ENCODE results near the gene OR2V2.

OR2V2 gene

GRCh38 chr5:181191526-181192336, 44.3 kb downstream of the OR2V2 start:
- no peak for DNase-seq

- no peak for DNase-seq
Observed at GRCh38 chr5:181192337-181193046, 45.1 kb downstream of the OR2V2 start.

GRCh38 chr5:181193656-181194055, 46.3 kb downstream of the OR2V2 start:
- DNase-seq = no peak

- no peak for DNase-seq
Observed at GRCh38 chr5:181194489-181195248, 47.3 kb downstream of the OR2V2 start.

GRCh38 chr5:181195249-181195761, 47.9 kb downstream of the OR2V2 start:
- no peak for DNase-seq

- DNase-seq = no peak
Observed at GRCh38 chr5:181197326-181197951, 50.1 kb downstream of the OR2V2 start.

GRCh38 chr5:181198106-181198685, 50.8 kb downstream of the OR2V2 start:
- DNase-seq = no peak

GRCh38 chr5:181198905-181199519, 51.6 kb downstream of the OR2V2 start:
- DNase-seq = no peak

- DNase-seq = no peak
Observed at GRCh38 chr5:181199881-181200638, 52.7 kb downstream of the OR2V2 start.

- no peak for DNase-seq
Observed at GRCh38 chr5:181200816-181201215, 53.4 kb downstream of the OR2V2 start.

GRCh38 chr5:181203093-181203711, 55.8 kb downstream of the OR2V2 start:
- no peak for DNase-seq

- DNase-seq = no peak
Observed at GRCh38 chr5:181203777-181204112, 56.4 kb downstream of the OR2V2 start.

GRCh38 chr5:181204113-181204825, 56.9 kb downstream of the OR2V2 start:
- no peak for DNase-seq

GRCh38 chr5:181204826-181205760, 57.7 kb downstream of the OR2V2 start, which contains the start of gene TRIM7:
TRIM7 (minus strand) TSS chr5:181205196; CDS start chr5:181205110, 86 bp downstream.
- DNase-seq = no peak

GRCh38 chr5:181205761-181206649, 58.6 kb downstream of the OR2V2 start:
- DNase-seq = no peak

- no peak for DNase-seq
Observed at GRCh38 chr5:181207214-181207959, 60.0 kb downstream of the OR2V2 start.

- DNase-seq = no peak
Observed at GRCh38 chr5:181207960-181208253, 60.5 kb downstream of the OR2V2 start.
